SK-N-SH (cell line): ENCODE measurements around the gene TPO. TPM values are rescaled to one million over a fixed set of nuclear protein-coding genes. Genes with fewer than 3 reads are reported as not detected.

Source experiments
- CTCF ChIA-PET: fragments of 300-600, 350-600 bp; formaldehyde crosslinking; extraction: SDS; loops from one replicate; lab custom pipeline; 2021; lab: Yijun Ruan, JAX
- POLR2A ChIA-PET: fragments of 350-600 bp; sonication (Branson Sonifier 250); formaldehyde crosslinking; extraction: SDS; loops from one replicate; lab custom pipeline; 2020; ENCODE audit warnings: antibody characterized with exemption, inconsistent platforms; lab: Yijun Ruan, JAX
- DNase-seq: peaks from one replicate; pipeline ENCODE4 v3.0.0; 2012
- H2AFZ ChIP-seq: fragments of 200-600 bp; sonication (generic); 2 replicates; pipeline ENCODE4 v1.8.1; 2016; ENCODE audit warnings: antibody characterized with exemption, mild to moderate bottlenecking, low read depth
- H3F3A ChIP-seq: fragments of 200-600 bp; sonication (generic); replicated peaks from 2 replicates; pipeline ENCODE3; 2016; ENCODE audit warnings: antibody characterized with exemption, mild to moderate bottlenecking; ENCODE audit not compliant: insufficient read depth
- H3K27ac ChIP-seq, 2 experiments: fragments of 200-500 bp in 1 of 2; fragments of 200-600 bp in 1 of 2; sonication (Bioruptor generic) in 1 of 2; sonication (generic), shearing (Covaris generic) in 1 of 2; 2 replicates each; pipeline versions ENCODE4 v1.5.1 to v1.6.1; 2014 to 2016; ENCODE audit warnings: low read depth in 2 of 2, inconsistent platforms in 1 of 2, low read length in 1 of 2, mild to moderate bottlenecking in 1 of 2, mixed read lengths in 1 of 2
- H3K27me3 ChIP-seq: fragments of 200-600 bp; sonication (generic), shearing (Covaris generic); 2 replicates; pipeline ENCODE4 v1.6.1; 2016; ENCODE audit warnings: mixed run types; ENCODE audit not compliant: insufficient read depth
- H3K36me3 ChIP-seq, 2 experiments: fragments of 200-500 bp in 1 of 2; fragments of 200-600 bp in 1 of 2; sonication (Bioruptor generic) in 1 of 2; sonication (generic) in 1 of 2; replicated peaks in 1 of 2; 2 replicates each; pipeline versions ENCODE3 to v1.5.1; 2014 to 2016; ENCODE audit warnings: low read length in 1 of 2, mild to moderate bottlenecking in 1 of 2; ENCODE audit not compliant: insufficient read depth in 2 of 2, control insufficient read depth in 1 of 2
- H3K4me1 ChIP-seq, 2 experiments: fragments of 200-500 bp in 1 of 2; fragments of 200-600 bp in 1 of 2; sonication (Bioruptor generic) in 1 of 2; sonication (generic), shearing (Covaris generic) in 1 of 2; 2 replicates each; pipeline versions ENCODE4 v1.5.1 to v1.6.1; 2014 to 2016; ENCODE audit warnings: low read depth in 1 of 2, low read length in 1 of 2, mixed run types in 1 of 2; ENCODE audit not compliant: insufficient read depth in 2 of 2, control insufficient read depth in 1 of 2
- H3K4me2 ChIP-seq: fragments of 200-600 bp; sonication (generic), shearing (Covaris generic); 2 replicates; pipeline ENCODE4 v1.6.1; 2017; ENCODE audit warnings: mixed run types
- H3K4me3 ChIP-seq, 2 experiments: fragments of 200-500 bp in 1 of 2; fragments of 200-600 bp in 1 of 2; sonication (Bioruptor generic) in 1 of 2; sonication (generic), shearing (Covaris generic) in 1 of 2; 2 replicates each; pipeline versions ENCODE4 v1.5.1 to v1.8.1; 2014 to 2016; ENCODE audit warnings: low read depth in 2 of 2, inconsistent platforms in 1 of 2, low read length in 1 of 2, mild to moderate bottlenecking in 1 of 2, mixed read lengths in 1 of 2, moderate library complexity in 1 of 2
- H3K79me2 ChIP-seq: fragments of 200-600 bp; sonication (generic); 2 replicates; pipeline ENCODE4 v1.8.1; 2017; ENCODE audit warnings: mild to moderate bottlenecking; ENCODE audit not compliant: insufficient read depth
- H3K9ac ChIP-seq: fragments of 200-600 bp; sonication (generic); 2 replicates; pipeline ENCODE4 v1.6.1; 2017; ENCODE audit warnings: mixed run types
- H3K9me2 ChIP-seq: fragments of 200-600 bp; sonication (generic); 2 replicates; pipeline ENCODE4 v1.6.1; 2017; ENCODE audit warnings: mixed run types
- H3K9me3 ChIP-seq: fragments of 200-600 bp; sonication (generic); 2 replicates; pipeline ENCODE4 v1.6.1; 2017; ENCODE audit warnings: mixed run types, mild to moderate bottlenecking, moderate library complexity
- H4K20me1 ChIP-seq: fragments of 200-600 bp; sonication (generic); 2 replicates; pipeline ENCODE4 v1.6.1; 2017; ENCODE audit warnings: mild to moderate bottlenecking, mixed run types; ENCODE audit not compliant: insufficient read depth
- ELF1 ChIP-seq: IDR thresholded peaks from 2 replicates; pipeline ENCODE4 v1.4.0; 2012
- EZH2phosphoT487 ChIP-seq: fragments of 200-600 bp; sonication (generic); IDR thresholded peaks from 2 replicates; pipeline ENCODE4 v1.6.1; 2017; ENCODE audit warnings: low read depth, mixed run types, mild to moderate bottlenecking, antibody characterized with exemption, moderate library complexity, borderline replicate concordance
- MAX ChIP-seq: IDR thresholded peaks from 2 replicates; pipeline ENCODE4 v1.4.0; 2012; ENCODE audit warnings: low read depth
- MEF2A ChIP-seq: IDR thresholded peaks from 2 replicates; pipeline ENCODE4 v1.4.0; 2012; ENCODE audit warnings: low read depth, borderline replicate concordance
- NFIC ChIP-seq: IDR thresholded peaks from 2 replicates; pipeline ENCODE4 v1.4.0; 2012; ENCODE audit warnings: borderline replicate concordance
- NRF1 ChIP-seq: IDR thresholded peaks from 2 replicates; pipeline ENCODE4 v1.6.1; 2012; ENCODE audit warnings: low read depth, mild to moderate bottlenecking, low read length
- PBX3 ChIP-seq: IDR thresholded peaks from 2 replicates; pipeline ENCODE4; 2012
- RCOR1 ChIP-seq: fragments of 150-350 bp; IDR thresholded peaks from 2 replicates; pipeline ENCODE4 v1.6.1; 2017; ENCODE audit warnings: antibody characterized with exemption, low read length
- REST ChIP-seq: IDR thresholded peaks from 2 replicates; pipeline ENCODE4 v1.6.1; 2012; ENCODE audit warnings: mild to moderate bottlenecking, low read depth, low read length, moderate library complexity
- RXRA ChIP-seq: IDR thresholded peaks from 2 replicates; pipeline ENCODE4 v1.4.0; 2012; ENCODE audit warnings: low read depth, mild to moderate bottlenecking, borderline replicate concordance
- USF2 ChIP-seq: fragments of 150-350 bp; IDR thresholded peaks from 2 replicates; pipeline ENCODE4 v1.6.1; 2017; ENCODE audit warnings: antibody characterized with exemption, low read length, low read depth, borderline replicate concordance
- YY1 ChIP-seq: IDR thresholded peaks from 2 replicates; pipeline ENCODE4 v1.4.0; 2012; ENCODE audit warnings: low read depth, mild to moderate bottlenecking
- WGBS: methylation state at CpG from one replicate; pipeline ENCODE4 v1.1.6; 2017; ENCODE audit warnings: low lambda C conversion rate; 5-methylcytosine and 5-hydroxymethylcytosine counted together
- polyA plus RNA-seq, 3 experiments: library from polyadenylated mRNA; depleted of rRNA; stranded (reverse); fragments of >200 nt; gene quantifications; 2 replicates each; pipeline ENCODE4 v1.2.3, GENCODE V29; 2012

The TPO gene
- polyA plus RNA-seq, 1 of the 3 experiments (the other 2 are of a cell fraction) = not detected

- no peaks in the 10 kb centered on the region for H3K9me3 ChIP-seq
- POLR2A ChIA-PET = no interaction called here
Observed at GRCh38 chr2:1501991-1502390, 88.7 kb downstream of the TPO start.

GRCh38 chr2:1502891-1503304 is 89.6 kb downstream of the TPO start:
- no peak for DNase-seq
- H3K9me2 ChIP-seq = no peaks in the 10 kb centered on the region
- no peak overlapping the region for H2AFZ ChIP-seq
- H3K4me3 ChIP-seq = no peak overlapping the region
- H3K9ac ChIP-seq = no peak overlapping the region
- H3K4me1 ChIP-seq = no peaks in the 10 kb centered on the region
- ChIA-PET CTCF (interaction anchor here (3.0 kb wide), 1 partner anchor 48 kb away, joined by 13 read pairs; no protein-coding TSS in a partner anchor), POLR2A (no interaction called here)
- H4K20me1 ChIP-seq = no peaks in the 10 kb centered on the region
- H3K9me3 ChIP-seq = no peaks in the 10 kb centered on the region
- H3F3A ChIP-seq = no peaks in the 10 kb centered on the region
- no peaks in the 10 kb centered on the region for H3K27me3 ChIP-seq
- no peak overlapping the region for H3K4me2 ChIP-seq
- no peaks in the 10 kb centered on the region for H3K79me2 ChIP-seq
- WGBS = 47% methylated on average over 9 of the region's 15 CpGs
- H3K27ac ChIP-seq = no peak overlapping the region
- TF ChIP-seq YY1 (no peak), MEF2A (no peak), PBX3 (no peak), REST (no peak), NRF1 (no peak), MAX (no peak), RCOR1 (no peak)
- H3K36me3 ChIP-seq = no peaks in the 10 kb centered on the region

More at GRCh38 chr2:1501991-1502390, 88.7 kb downstream of the TPO start:
- Histone ChIP-seq H3K79me2 (no peaks in the 10 kb centered on the region), H3K4me1 (no peaks in the 10 kb centered on the region), H3K9me2 (no peaks in the 10 kb centered on the region), H3K27me3 (no peaks in the 10 kb centered on the region), H2AFZ (no peak overlapping the region), H3K9ac (no peak overlapping the region), H3K4me2 (no peak overlapping the region), H4K20me1 (no peaks in the 10 kb centered on the region), H3K36me3 (no peaks in the 10 kb centered on the region), H3F3A (no peaks in the 10 kb centered on the region), H3K4me3 (no peak overlapping the region), H3K27ac (no peak overlapping the region)
- TF ChIP-seq PBX3 = no peak
- no peak for TF ChIP-seq EZH2phosphoT487
- no peak for TF ChIP-seq ELF1
- TF ChIP-seq RXRA = no peak
- no peak for TF ChIP-seq USF2
- no peak for TF ChIP-seq NFIC
- CTCF ChIA-PET = interaction anchor here (3.0 kb wide), 1 partner anchor 49 kb away, joined by 13 read pairs; no protein-coding TSS in a partner anchor
- WGBS = 53% methylated on average over 6 of the region's 6 CpGs
- DNase-seq = no peak
